Panc1 (cell line): ENCODE data around the gene MAST3. TPM values are rescaled to one million over a fixed set of nuclear protein-coding genes. Genes with fewer than 3 reads are reported as not detected.

Experiments used
- ATAC-seq: fragments of 200-7000 bp; cut with Tn5 transposase; 2 replicates; pipeline ENCODE4 v1.9.1; 2020; ENCODE audit warnings: mild to moderate bottlenecking, moderate library complexity
- BruUV-seq: library from RNA; stranded (reverse); fragments of 400-500 nt; replicated peaks from 2 replicates; lab custom pipeline; 2021; lab: Mats Ljungman, UMichigan
- CTCF ChIA-PET: fragments of 300-600 bp; sonication (Branson Sonifier 250); formaldehyde crosslinking; loops from one replicate; lab custom pipeline; 2022; ENCODE audit warnings: antibody characterized with exemption; lab: Charles Lee
- POLR2A ChIA-PET: fragments of 300-600 bp; sonication (Branson Sonifier 250); formaldehyde crosslinking; loops from one replicate; lab custom pipeline; 2022; ENCODE audit warnings: antibody characterized with exemption; lab: Charles Lee
- DNase-seq: peaks from one replicate; pipeline ENCODE4 v3.0.0-alpha.2; 2010; ENCODE audit warnings: low read depth, low spot score
- H3K27ac ChIP-seq: 2 replicates; pipeline ENCODE4 v1.5.1; 2011; ENCODE audit warnings: mild to moderate bottlenecking, low read length, inconsistent platforms
- H3K27me3 ChIP-seq: fragments of 200-500 bp; sonication (Bioruptor generic); 2 replicates; pipeline ENCODE4 v1.6.0; 2014; ENCODE audit warnings: low read length, inconsistent platforms; ENCODE audit not compliant: control insufficient read depth, insufficient read depth
- H3K36me3 ChIP-seq: fragments of 200-500 bp; sonication (Bioruptor generic); 2 replicates; pipeline ENCODE4 v1.5.1; 2014; ENCODE audit warnings: inconsistent platforms, mild to moderate bottlenecking, low read length, moderate library complexity; ENCODE audit not compliant: control insufficient read depth, insufficient read depth
- H3K4me1 ChIP-seq: 2 replicates; pipeline ENCODE4 v1.5.1; 2011; ENCODE audit warnings: inconsistent platforms, mild to moderate bottlenecking, low read length, moderate library complexity; ENCODE audit not compliant: control insufficient read depth, insufficient read depth
- H3K4me3 ChIP-seq, 2 experiments: 2 replicates each; pipeline ENCODE4 v1.5.1; 2011 to 2012; ENCODE audit warnings: low read depth in 2 of 2, low read length in 2 of 2, mild to moderate bottlenecking in 2 of 2, inconsistent platforms in 1 of 2, moderate library complexity in 1 of 2
- H3K9me3 ChIP-seq: fragments of 200-500 bp; sonication (Bioruptor generic); 2 replicates; pipeline ENCODE4 v1.5.1; 2014; ENCODE audit warnings: low read depth, mild to moderate bottlenecking, inconsistent platforms, low read length, moderate library complexity; ENCODE audit not compliant: control insufficient read depth, insufficient read depth
- CTCF ChIP-seq: fragments of 450-650 bp; IDR thresholded peaks from 2 replicates; pipeline ENCODE4 v1.5.1; 2017; ENCODE audit warnings: mild to moderate bottlenecking
- POLR2AphosphoS5 ChIP-seq: IDR thresholded peaks from 2 replicates; pipeline ENCODE4 v1.6.1; 2012; ENCODE audit warnings: mild to moderate bottlenecking, low read depth, low read length, moderate library complexity
- REST ChIP-seq, 2 experiments: IDR thresholded peaks; 2 replicates each; pipeline ENCODE4 v1.6.1; 2011 to 2012; ENCODE audit warnings: low read depth in 2 of 2, control low read depth in 1 of 2, low read length in 1 of 2, mild to moderate bottlenecking in 1 of 2, moderate library complexity in 1 of 2; ENCODE audit not compliant: insufficient read depth in 1 of 2
- SIN3A ChIP-seq: IDR thresholded peaks from 2 replicates; pipeline ENCODE4 v1.6.1; 2012; ENCODE audit warnings: low read depth, mild to moderate bottlenecking, low read length, moderate library complexity, borderline replicate concordance; ENCODE audit not compliant: insufficient read depth
- TCF7L2 ChIP-seq: IDR thresholded peaks from 2 replicates; pipeline ENCODE4 v1.6.1; 2011; ENCODE audit warnings: mild to moderate bottlenecking, low read depth, low read length, inconsistent platforms
- in situ Hi-C: cut with HindIII; loops from 2 replicates; pipeline ENCODE4 v1.10.0; 2016; ENCODE audit warnings: low sequenced_read_pairs, low pct_unique_long_range_greater_than_20kb
- intact Hi-C: fragments of 100-400 bp; cut with micrococcal nuclease; formaldehyde crosslinking; loops from one replicate; pipeline ENCODE4 v1.10.0; 2022; ENCODE audit not compliant: unreplicated experiment
- total RNA-seq: library from RNA; stranded (reverse); gene quantifications from one replicate; pipeline ENCODE4 v1.2.1, GENCODE V29; 2021; ENCODE audit not compliant: unreplicated experiment

The MAST3 gene
- total RNA-seq, 1 experiment from 2014 or later = 13.1 TPM

GRCh38 chr19:18194554-18195238 lies 97.1 kb downstream of the MAST3 start:
- no peak for TF ChIP-seq POLR2AphosphoS5
- no peak for TF ChIP-seq SIN3A
- no peak for TF ChIP-seq TCF7L2
- TF ChIP-seq CTCF = no peak
- TF ChIP-seq REST (IDR thresholded peaks at IDR 0.05; ENCODE audit: insufficient read depth in 1 of 2, low read depth in 2 of 2, low read length in 1 of 2) = no peak
- in situ Hi-C loops (no loop called here), intact Hi-C loops (no loop called here)
- ChIA-PET CTCF (no interaction called here), POLR2A (no interaction called here)
- ATAC-seq = no peak
- BruUV-seq = no TSS peak
- Histone ChIP-seq H3K36me3 (no peaks in the 10 kb centered on the region; the same call in 1 of the 2 replicates), H3K9me3 (no peaks in the 10 kb centered on the region), H3K4me3 (peak overlapping the region; percentile 66 to 73), H3K27me3 (no peaks in the 10 kb centered on the region), H3K4me1 (peaks cover 7% of the 10 kb centered on the region), H3K27ac (no peak overlapping the region)
- DNase-seq = no peak

- intact Hi-C loops (no loop called here), in situ Hi-C loops (no loop called here)
- Histone ChIP-seq H3K36me3 (no peaks in the 10 kb centered on the region; the same call in 1 of the 2 replicates), H3K27me3 (no peaks in the 10 kb centered on the region), H3K4me1 (peaks cover 7% of the 10 kb centered on the region), H3K4me3 (no peak overlapping the region), H3K9me3 (no peaks in the 10 kb centered on the region), H3K27ac (no peak overlapping the region)
- no TSS peak for BruUV-seq
- TF ChIP-seq TCF7L2 (no peak), CTCF (no peak), POLR2AphosphoS5 (no peak), SIN3A (no peak), REST (IDR thresholded peaks at IDR 0.05; ENCODE audit: insufficient read depth in 1 of 2, low read depth in 2 of 2, low read length in 1 of 2) (no peak)
- CTCF ChIA-PET = no interaction called here
- DNase-seq = no peak
- POLR2A ChIA-PET = no interaction called here
- no peak for ATAC-seq
Observed at GRCh38 chr19:18196511-18196845, 98.9 kb downstream of the MAST3 start.
